Loucy (cell line): ENCODE data around the gene RNF141.

ENCODE experiments used
- CTCF ChIP-seq: fragments of 200-600 bp; sonication (generic); conservative IDR thresholded peaks from 2 replicates; pipeline ENCODE4 v1.5.1; 2014; ENCODE audit warnings: mild to moderate bottlenecking, antibody characterized with exemption, low read length
- EZH2phosphoT487 ChIP-seq: fragments of 200-600 bp; IDR thresholded peaks from 2 replicates; pipeline ENCODE4 v1.6.1; 2018; ENCODE audit warnings: antibody characterized with exemption, mild to moderate bottlenecking, moderate library complexity, borderline replicate concordance

- TF ChIP-seq CTCF, result no peak
- no peak for TF ChIP-seq EZH2phosphoT487
Observed at GRCh38 chr11:10529279-10529678, 11.7 kb downstream of the RNF141 start.
